Measurements from ENCODE around the gene HSD11B2.

DNA sequence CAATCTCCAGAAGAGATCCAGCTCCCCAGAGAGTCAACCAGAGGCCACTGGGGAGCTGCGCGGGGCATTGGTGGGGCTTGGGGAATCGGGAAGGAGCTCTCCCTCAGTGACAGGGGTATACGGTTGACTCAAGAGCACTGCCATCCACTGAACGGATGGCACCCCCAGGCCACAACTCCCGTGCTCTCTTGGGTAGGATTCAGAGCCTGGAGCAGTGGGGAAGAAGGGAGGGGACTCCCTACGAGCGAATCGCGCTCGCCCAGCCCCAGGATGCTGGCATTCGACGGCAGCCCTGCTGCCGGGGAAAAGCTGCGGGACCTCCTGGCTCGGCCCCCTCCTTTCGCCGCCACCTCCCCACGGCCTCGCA is 37.1 kb upstream of the HSD11B2 start:
- TF ChIP-seq CTCF (IDR thresholded peaks at IDR 0.05; ENCODE audit: low read depth, low read length, poor library complexity, severe bottlenecking) (no peak), EZH2phosphoT487 (IDR thresholded peaks at IDR 0.05; ENCODE audit: borderline replicate concordance, low read length) (no peak)

All from DOHH2 (cell line).